Suprapubic skin (tissue), 4 donors: Measurements from ENCODE around the gene TBC1D5. TPM values are rescaled to one million over a fixed set of nuclear protein-coding genes. Genes with fewer than 3 reads are reported as not detected.
"Not testable (repeated sequence)": the region's sequence is repeated elsewhere in the genome, so short reads cannot be mapped to it uniquely, and the experiment has no call there.

Experiments
- DNase-seq, 2 donors: peaks; one replicate each; pipeline ENCODE4 v3.0.0-alpha.2; 2019; ENCODE audit warnings: low spot score in 2 of 2
- H3K27ac ChIP-seq: fragments of 200-600 bp; sonication (generic); one replicate; pipeline ENCODE4 v1.5.1; 2019
- H3K27me3 ChIP-seq: fragments of 200-600 bp; sonication (generic); one replicate; pipeline ENCODE4 v1.5.1; 2019
- H3K36me3 ChIP-seq: fragments of 200-600 bp; sonication (generic); one replicate; pipeline ENCODE4 v1.5.1; 2019
- H3K4me1 ChIP-seq: fragments of 200-600 bp; sonication (generic); one replicate; pipeline ENCODE4 v1.5.1; 2019
- H3K4me3 ChIP-seq: fragments of 200-600 bp; sonication (generic); one replicate; pipeline ENCODE4 v1.5.1; 2019; ENCODE audit warnings: mild to moderate bottlenecking
- H3K9me3 ChIP-seq: fragments of 200-600 bp; sonication (generic); one replicate; pipeline ENCODE4 v1.5.1; 2019
- EP300 ChIP-seq: sonication (generic); formaldehyde crosslinking; IDR thresholded peaks from one replicate; pipeline ENCODE4 v1.6.1; 2017; ENCODE audit warnings: antibody characterized with exemption
- POLR2A ChIP-seq, 2 donors: fragments of 450-650 bp; IDR thresholded peaks; one replicate each; pipeline ENCODE4 v1.6.1; 2017; ENCODE audit warnings: antibody characterized with exemption in 2 of 2, mild to moderate bottlenecking in 2 of 2, moderate library complexity in 2 of 2
- POLR2AphosphoS5 ChIP-seq, 3 donors: sonication (generic); formaldehyde crosslinking; IDR thresholded peaks; one replicate each; pipeline ENCODE4 v1.6.1; 2017; ENCODE audit warnings: antibody characterized with exemption in 3 of 3
- WGBS: methylation state at CpG from one replicate; pipeline ENCODE4 v1.1.5; 2018; 5-methylcytosine and 5-hydroxymethylcytosine counted together
- total RNA-seq, 4 donors: library from RNA; depleted of rRNA; stranded (reverse); fragments of >200 nt; gene quantifications; one replicate each; pipeline ENCODE4 v1.1.0, GENCODE V29; 2016
- TF ChIP-seq, protein P1 (sequence below), 2 donors: fragments of 200-600 bp in 1 of 2; fragments of 450-650 bp in 1 of 2; sonication (generic) in 1 of 2; IDR thresholded peaks; one replicate each; pipeline ENCODE4 v1.5.1; 2016 to 2019; ENCODE audit warnings: antibody characterized with exemption in 2 of 2, mild to moderate bottlenecking in 1 of 2, moderate library complexity in 1 of 2

The TBC1D5 gene
- total RNA-seq, 4 donors from 2014 or later, result 66.4 to 98.5 (median 79.9) TPM

DNA sequence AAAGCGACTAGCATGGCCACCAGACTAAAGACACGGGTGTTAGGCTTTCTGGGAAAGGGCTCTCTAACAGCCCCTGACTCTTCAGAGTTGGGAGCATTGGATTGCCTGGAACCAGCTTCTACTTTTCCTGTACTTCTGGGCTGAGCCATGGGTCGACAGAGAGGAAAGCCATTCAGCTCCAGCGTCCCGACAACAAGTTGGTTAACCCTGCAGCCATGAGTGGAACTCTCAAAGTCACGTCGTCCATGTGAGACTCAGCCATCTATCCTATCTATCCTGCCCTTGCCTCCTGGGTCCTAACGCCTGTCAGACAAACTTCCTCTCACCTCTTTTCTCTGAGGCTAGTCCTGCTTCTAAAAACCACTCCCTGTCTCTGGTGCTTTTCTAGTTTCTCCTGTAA, 32.6 kb upstream of the TBC1D5 start:
- Histone ChIP-seq H3K36me3 (no peaks in the 10 kb centered on the region), H3K4me1 (no peaks in the 10 kb centered on the region), H3K27me3 (no peaks in the 10 kb centered on the region), H3K4me3 (no peak overlapping the region), H3K9me3 (no peaks in the 10 kb centered on the region), H3K27ac (no peak overlapping the region)
- TF ChIP-seq EP300, result no peak
- no peak for TF ChIP-seq POLR2A (IDR thresholded peaks at IDR 0.05)
- TF ChIP-seq POLR2AphosphoS5 (IDR thresholded peaks at IDR 0.05), result no peak
- TF ChIP-seq, protein P1, sequence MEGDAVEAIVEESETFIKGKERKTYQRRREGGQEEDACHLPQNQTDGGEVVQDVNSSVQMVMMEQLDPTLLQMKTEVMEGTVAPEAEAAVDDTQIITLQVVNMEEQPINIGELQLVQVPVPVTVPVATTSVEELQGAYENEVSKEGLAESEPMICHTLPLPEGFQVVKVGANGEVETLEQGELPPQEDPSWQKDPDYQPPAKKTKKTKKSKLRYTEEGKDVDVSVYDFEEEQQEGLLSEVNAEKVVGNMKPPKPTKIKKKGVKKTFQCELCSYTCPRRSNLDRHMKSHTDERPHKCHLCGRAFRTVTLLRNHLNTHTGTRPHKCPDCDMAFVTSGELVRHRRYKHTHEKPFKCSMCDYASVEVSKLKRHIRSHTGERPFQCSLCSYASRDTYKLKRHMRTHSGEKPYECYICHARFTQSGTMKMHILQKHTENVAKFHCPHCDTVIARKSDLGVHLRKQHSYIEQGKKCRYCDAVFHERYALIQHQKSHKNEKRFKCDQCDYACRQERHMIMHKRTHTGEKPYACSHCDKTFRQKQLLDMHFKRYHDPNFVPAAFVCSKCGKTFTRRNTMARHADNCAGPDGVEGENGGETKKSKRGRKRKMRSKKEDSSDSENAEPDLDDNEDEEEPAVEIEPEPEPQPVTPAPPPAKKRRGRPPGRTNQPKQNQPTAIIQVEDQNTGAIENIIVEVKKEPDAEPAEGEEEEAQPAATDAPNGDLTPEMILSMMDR (IDR thresholded peaks at IDR 0.05), result no peak
- DNase-seq, result no peak
- 83% methylated on average over 8 of the region's 8 CpGs for WGBS

DNA sequence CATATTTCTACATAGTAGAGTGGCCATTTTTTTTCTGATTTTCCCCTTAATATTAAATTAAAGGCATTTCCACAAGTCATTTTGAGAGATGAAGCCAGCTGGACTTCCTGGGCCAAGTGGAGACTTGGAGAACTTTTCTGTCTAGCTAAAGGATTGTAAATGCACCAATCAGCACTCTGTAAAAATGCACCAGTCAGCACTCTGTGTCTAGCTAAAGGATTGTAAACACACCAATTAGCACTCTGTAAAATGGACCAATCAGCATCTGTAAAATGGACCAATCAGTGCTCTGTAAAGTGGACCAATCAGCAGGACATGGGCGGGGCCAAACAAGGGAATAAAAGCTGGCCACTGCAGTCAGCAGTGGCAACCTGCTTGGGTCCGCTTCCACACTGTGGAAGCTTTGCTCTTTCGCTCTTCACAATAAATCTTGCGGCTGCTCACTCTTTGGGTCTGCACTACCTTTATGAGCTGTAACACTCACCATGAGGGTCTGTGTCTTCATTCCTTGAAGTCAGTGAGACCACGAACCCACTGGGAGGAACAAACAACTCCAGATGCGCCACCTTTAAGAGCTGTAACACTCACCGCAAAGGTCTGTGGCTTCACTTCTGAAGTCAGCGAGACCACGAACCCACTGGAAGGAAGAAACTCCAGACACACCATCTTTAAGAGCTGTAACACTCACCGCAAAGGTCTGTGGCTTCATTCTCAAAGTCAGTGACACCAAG, 31.9 kb upstream of the TBC1D5 start:
- 89% methylated on average over 10 of the region's 10 CpGs for WGBS
- not testable (repeated sequence) for H3K4me1 ChIP-seq, H3K9me3 ChIP-seq, H3K36me3 ChIP-seq, H3K4me3 ChIP-seq, H3K27me3 ChIP-seq, H3K27ac ChIP-seq, DNase-seq

DNA sequence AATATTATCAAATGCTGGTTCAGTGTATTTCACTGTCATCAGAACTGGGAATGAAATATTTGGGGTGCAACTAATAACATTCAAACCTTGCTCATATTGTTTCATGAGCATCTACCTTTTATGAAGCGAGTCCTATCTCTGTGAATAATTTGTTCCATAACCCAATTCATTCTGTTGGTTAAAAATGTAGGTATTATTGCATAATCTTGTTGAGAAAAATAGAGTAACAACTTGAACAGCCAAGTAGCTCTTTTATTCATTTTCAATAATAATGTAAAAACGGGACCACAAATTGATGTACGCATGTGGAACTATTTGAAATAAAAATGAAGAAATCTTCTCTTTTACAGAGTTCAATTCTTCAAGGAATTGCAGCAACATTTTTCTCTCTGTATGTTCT, 30.1 kb upstream of the TBC1D5 start:
- WGBS, result 94% methylated on average over 3 of the region's 3 CpGs
- H3K27me3 ChIP-seq, result no peaks in the 10 kb centered on the region
- DNase-seq, result no peak
- no peaks in the 10 kb centered on the region for H3K36me3 ChIP-seq
- H3K9me3 ChIP-seq, result no peaks in the 10 kb centered on the region
- H3K4me1 ChIP-seq, result no peaks in the 10 kb centered on the region
- TF ChIP-seq, protein P1 (IDR thresholded peaks at IDR 0.05), result no peak
- TF ChIP-seq EP300, result no peak
- TF ChIP-seq POLR2AphosphoS5 (IDR thresholded peaks at IDR 0.05), result no peak
- no peak for TF ChIP-seq POLR2A (IDR thresholded peaks at IDR 0.05)
- no peak overlapping the region for H3K4me3 ChIP-seq
- H3K27ac ChIP-seq, result no peak overlapping the region

GRCh38 chr3:17771177-17772017, 29.0 kb upstream of the TBC1D5 start:
- H3K27ac ChIP-seq, result no peak overlapping the region

GRCh38 chr3:17770682-17771081, 28.3 kb upstream of the TBC1D5 start:
- DNase-seq, result no peak
- no peaks in the 10 kb centered on the region for H3K4me1 ChIP-seq
- no peak overlapping the region for H3K4me3 ChIP-seq
- H3K27ac ChIP-seq, result no peak overlapping the region
- H3K36me3 ChIP-seq, result no peaks in the 10 kb centered on the region
- H3K9me3 ChIP-seq, result no peaks in the 10 kb centered on the region
- TF ChIP-seq POLR2AphosphoS5 (IDR thresholded peaks at IDR 0.05) (no peak), POLR2A (IDR thresholded peaks at IDR 0.05) (no peak), EP300 (no peak)
- TF ChIP-seq, protein P1 (IDR thresholded peaks at IDR 0.05), result no peak
- no peaks in the 10 kb centered on the region for H3K27me3 ChIP-seq

More at GRCh38 chr3:17771177-17772017, 29.0 kb upstream of the TBC1D5 start:
- Histone ChIP-seq H3K27me3 (no peaks in the 10 kb centered on the region), H3K36me3 (no peaks in the 10 kb centered on the region), H3K4me3 (no peak overlapping the region), H3K4me1 (no peaks in the 10 kb centered on the region), H3K9me3 (no peaks in the 10 kb centered on the region)
- no peak for DNase-seq
- TF ChIP-seq POLR2A (IDR thresholded peaks at IDR 0.05), result no peak
- WGBS, result 70% methylated on average over 2 of the region's 2 CpGs

DNA sequence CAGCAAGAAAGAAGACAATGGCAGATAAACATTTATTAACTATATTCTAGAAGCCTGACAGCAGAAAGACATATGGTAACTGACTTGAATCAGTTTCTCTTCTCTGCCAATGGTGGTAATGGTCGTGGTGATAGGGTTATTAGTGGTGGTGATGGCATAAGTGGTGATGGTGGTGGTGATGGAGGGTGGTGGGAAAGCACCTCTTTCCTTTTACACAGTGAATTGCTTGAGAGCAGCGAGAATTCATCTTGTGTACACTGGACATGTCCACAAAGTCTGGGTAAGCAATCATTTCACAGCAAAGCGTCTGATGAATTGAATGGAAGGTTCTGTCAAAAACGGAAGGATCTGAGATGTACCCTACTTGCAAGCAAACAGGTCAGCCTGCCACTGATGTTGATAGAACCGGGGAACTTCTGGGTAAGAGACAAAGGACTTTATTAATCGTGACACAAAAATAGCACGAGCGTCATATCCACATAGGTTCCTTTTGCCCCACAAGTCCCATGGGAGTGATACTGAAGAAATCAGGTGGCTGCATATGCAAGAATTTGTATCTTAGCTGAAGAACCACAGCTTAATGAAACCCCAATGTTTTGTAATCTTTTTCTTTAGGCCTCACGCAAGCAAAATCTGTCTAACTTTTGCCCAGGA, 23.5 kb upstream of the TBC1D5 start:
- Histone ChIP-seq H3K27me3 (no peaks in the 10 kb centered on the region), H3K4me1 (no peaks in the 10 kb centered on the region), H3K36me3 (no peaks in the 10 kb centered on the region), H3K27ac (no peak overlapping the region), H3K9me3 (no peaks in the 10 kb centered on the region), H3K4me3 (no peak overlapping the region)
- no peak for DNase-seq
- 90% methylated on average over 9 of the region's 9 CpGs for WGBS
- TF ChIP-seq, protein P1 (IDR thresholded peaks at IDR 0.05), result no peak
- no peak for TF ChIP-seq POLR2A (IDR thresholded peaks at IDR 0.05)
